ENCODE results near the gene GSDMA.

Gene GSDMA

DNA sequence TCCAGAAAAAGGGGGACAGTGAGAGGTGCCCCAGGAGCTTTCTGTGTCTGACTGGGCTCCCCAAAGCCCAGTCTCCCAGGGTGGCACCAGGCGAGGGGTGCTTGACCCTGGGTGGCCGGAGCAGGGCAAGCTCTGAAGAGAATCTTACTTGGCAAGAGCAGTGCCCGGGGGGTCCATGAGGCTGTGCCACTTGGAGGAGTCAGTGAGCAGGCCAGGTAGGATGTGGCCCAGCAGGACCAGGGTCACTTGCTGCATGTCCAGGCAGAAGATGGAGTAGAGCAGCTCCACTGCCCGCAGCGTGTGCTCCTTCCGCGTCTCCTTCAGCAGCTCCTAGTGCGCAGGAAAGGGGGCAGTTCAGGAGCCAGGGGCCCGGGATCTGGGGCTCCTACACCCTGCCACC lies 59.7 kb downstream of the GSDMA start:
- no peak for DNase-seq (ENCODE audit: low spot score)

DNA sequence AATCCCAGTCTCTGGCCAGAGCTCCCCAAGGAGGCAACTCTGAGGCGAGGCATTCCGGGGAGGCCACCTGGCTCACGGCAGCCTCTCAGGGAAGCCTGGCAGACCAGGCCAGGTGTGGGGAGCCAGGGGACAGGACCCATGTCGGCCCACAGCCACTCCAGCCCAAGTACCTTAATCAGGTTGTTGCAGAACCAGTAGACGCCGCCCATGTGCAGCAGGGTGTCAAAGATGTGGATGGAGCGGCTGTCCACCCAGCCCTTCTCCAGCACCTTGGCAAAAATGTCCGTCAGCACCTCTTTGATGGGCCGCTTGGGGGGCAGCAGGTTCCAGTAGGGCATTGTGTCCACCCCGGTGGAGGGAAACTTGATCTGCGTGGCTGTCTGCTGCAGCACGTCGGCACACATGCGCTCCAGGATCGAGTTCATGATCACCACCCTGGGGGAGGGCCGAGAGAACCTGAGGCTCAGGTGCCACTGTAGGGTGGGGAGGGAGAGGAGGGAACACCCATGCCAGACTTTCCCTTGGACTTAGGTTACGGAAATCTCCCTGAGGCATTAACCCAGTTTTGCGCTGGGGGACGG lies 60.2 kb downstream of the GSDMA start:
- DNase-seq (ENCODE audit: low spot score) = no peak

DNA sequence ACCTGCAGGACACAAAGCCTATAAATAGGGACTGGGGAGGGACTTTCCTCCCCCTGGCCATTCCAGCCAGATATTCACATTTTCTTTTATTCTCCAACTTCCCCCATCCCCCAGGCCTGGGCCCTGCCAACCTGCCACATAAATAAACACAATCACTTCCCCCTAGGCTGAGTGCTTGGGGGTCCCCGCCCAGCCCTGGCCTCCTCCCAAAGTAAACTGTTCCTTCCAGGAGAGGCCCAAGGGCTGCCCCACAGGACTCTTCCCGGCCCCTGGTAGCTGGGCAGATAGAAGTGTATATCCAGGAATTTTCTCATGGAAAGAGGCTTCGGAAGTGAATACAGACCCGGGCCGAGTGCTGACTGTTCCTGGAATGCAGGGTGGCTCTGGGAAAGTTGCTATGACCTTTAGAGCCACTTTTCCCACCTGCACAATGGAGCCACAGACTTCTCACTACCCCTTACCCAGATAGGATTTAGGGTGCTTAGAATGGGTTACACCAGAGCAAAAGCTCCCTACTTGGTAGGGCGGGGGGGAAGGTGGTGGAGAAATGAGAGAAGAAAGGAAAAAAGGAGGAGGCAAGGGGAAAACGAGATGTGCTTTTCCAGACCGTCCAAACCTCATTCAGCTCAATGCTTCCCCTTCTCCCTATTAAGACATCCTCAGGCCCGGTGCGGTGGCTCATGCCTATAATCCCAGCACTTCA lies 60.9 kb downstream of the GSDMA start:
- DNase-seq (ENCODE audit: low spot score) = no peak

DNA sequence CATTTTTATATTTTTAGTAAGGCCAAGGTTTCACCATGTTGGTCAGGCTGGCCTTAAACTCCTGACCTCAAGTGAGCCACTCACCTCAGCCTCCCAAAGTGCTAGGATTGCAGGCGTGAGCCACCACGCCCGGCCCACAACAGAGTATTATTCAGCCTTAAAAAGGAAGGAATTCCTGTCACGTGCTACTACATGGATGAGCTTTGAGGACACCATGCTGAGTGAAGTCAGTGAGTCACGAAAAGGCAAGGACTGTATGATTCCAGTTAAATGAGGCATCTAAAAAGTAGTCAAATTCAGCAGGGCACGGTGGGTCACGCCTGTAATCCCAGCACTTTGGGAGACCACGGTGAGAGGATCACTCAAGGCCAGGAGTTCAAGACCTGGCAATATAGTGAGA lies 62.1 kb downstream of the GSDMA start:
- DNase-seq (ENCODE audit: low spot score) = no peak

DNA sequence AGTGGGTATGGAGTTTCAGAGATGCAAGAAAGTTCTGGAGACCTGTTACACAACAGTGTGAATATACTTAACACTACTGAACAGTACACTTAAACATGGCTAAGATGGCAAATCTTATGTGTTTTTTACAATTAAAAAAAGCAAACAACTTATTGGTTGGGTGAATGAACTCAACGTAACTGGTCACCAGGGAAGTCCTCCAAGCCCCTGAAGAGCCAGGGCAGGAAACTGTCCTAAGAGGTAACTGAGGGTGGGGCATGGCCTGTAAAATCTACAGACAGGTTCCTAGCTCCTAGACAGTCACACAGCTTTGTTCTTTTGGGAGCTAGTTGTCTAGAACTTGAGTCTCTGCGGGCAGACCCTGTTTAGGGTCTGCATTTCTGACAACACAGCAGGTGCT lies 62.8 kb downstream of the GSDMA start:
- no peak for DNase-seq (ENCODE audit: low spot score)

DNA sequence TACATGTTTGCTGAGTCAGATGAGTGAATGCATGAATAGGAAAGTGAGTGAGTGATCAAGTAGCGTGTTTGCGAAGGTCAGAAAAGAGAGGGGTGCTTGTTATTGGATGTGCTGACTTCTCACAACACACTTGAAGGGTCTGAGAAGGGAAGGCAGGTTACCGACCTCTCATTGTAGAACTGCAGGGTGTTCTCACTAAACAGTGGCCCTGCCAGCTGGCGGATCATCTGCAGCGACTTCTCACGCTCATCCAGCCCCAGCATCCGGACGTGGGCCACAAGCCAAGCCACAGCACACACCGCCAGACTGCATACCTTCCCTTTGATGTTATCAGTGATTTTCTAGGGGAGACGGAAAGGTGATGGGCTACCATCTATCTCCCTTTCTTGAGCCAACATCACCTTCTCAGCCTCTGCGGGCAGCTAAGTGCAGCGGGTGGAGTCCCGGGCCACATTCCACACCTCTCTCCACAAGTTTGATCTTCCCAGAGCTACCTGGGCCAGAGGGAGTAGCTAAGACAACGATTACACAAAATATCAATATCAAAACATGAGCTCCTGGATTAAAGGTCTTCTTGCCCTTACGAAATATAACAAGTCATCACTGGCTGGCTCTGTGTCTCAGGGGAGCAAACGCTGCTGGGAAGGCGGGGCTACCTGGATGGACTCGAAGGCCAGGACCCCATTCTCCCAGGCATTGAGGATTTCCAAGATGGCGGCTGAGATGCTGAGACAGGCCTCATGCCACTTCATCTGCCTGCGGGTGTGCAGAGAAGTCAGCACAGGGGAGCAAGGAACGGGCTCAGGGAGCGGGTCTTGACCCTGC lies 63.4 kb downstream of the GSDMA start:
- DNase-seq (ENCODE audit: low spot score) = no peak

DNA sequence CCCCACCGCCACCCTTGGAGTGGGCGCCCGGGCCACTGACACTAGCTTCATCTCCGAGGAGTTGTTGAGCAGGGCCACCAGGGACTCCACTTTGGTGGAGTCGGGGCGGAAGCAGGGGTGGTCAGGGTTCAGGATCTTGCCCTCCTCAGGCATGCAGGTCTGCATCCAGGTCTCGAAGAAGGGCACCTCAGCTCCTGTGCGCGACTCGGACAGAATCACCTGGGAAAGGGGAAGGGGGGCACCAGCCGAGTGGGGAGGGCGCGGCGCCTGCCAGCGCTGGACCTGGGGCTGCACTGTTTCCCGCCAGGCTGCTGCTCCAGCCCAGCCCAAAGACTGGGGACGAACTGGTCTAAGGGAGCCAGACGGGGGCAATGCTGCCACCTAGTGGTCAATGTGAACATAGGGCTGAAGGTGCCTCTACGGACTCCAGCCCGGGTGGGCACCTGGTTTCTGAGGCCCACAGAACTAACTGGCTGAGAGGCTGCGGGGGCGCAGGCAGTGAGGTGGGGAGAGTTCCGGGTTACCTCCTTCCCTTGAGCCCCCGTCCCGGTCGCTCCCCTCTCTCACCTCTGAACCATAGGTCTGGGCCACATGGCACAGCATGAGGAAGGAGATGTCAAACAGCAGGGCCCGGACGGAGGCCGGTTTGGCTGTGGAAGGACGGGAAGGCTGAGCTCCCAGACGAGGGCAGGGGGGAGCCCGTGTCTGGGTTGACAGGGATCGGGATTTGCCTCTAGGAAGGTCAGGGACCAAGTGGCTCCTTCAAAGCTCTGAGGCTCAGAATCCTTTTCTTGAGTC lies 64.2 kb downstream of the GSDMA start:
- DNase-seq (ENCODE audit: low spot score) = peak; percentile 89
